Right ventricle myocardium superior (tissue), 1 donor: ENCODE measurements around the gene HYOU1. TPM values are rescaled to one million over a fixed set of nuclear protein-coding genes. Genes with fewer than 3 reads are reported as not detected.
"Not testable (repeated sequence)": the region's sequence is repeated elsewhere in the genome, so short reads cannot be mapped to it uniquely, and the experiment has no call there.

Source experiments
- ATAC-seq: fragments of 200-7000 bp; cut with Tn5 transposase; one replicate; pipeline ENCODE4 v1.9.1; 2020; ENCODE audit warnings: mild to moderate bottlenecking; ENCODE audit not compliant: poor library complexity
- DNase-seq: peaks from one replicate; pipeline ENCODE4 v3.0.0-alpha.2; 2020
- intact Hi-C: fragments of 100-400 bp; cut with DNase I; formaldehyde crosslinking; loops from one replicate; pipeline ENCODE4 v1.11.2; 2022
- total RNA-seq: library from RNA; stranded (reverse); fragmentation: NEBNext Ultra II Directional; extraction: Animal tissue kit (Norgen Biotek cat#: 25700); gene quantifications from one replicate; pipeline ENCODE4 v1.2.1, GENCODE V29; 2021
- donor health status: DM: no; HTN: yes; CAD: no; lungs with severe emphysema.

HYOU1 gene
- total RNA-seq, 1 donor from 2014 or later = 63.5 TPM

DNA sequence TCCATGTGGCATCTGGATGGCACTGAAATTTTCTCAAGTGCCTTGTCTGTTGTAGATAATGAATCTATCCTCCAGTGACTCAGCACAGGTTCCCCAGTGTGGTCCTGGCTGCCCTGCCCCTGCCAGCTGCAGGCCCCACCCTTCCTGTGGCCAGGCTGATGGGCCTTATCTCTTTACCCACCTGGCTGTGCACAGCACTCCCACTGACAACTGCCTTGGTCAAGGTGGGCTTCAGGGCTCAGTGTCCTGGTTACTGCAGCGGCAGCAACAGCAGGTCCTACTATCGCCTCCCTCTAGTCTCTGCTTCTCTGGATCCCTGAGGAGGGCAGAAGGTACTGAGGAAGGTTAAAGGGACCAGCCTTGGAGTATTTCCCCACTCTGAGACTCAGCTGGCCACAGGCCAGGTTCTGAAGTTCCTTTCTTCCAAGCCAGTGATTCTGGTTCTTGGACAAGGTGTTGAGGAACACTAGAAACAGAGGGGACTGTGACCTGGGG lies 30.8 kb upstream of the HYOU1 start:
- intact Hi-C loops = no loop called here
- ATAC-seq (no peak), DNase-seq (no peak)

DNA sequence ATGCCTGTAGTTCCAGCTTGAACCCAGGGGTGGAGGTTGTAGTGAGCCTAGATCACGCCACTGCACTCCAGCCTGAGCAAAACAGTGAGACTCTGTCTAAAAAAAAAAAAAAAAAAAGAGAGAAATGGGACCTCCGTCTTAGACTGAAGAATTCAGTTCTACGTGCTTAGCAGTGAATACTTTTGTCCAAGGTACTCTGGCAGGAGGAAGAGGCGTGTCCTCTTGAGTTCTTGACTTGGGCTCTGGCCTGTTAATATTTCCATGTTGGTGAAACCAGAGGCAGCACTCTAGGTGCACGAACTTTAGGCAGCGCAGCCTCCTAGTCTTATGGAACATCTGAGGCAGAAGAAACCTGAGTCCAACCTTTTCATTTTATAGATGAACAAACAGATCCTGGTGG lies 30.1 kb upstream of the HYOU1 start:
- intact Hi-C loops = no loop called here
- ATAC-seq (no peak), DNase-seq (no peak)

DNA sequence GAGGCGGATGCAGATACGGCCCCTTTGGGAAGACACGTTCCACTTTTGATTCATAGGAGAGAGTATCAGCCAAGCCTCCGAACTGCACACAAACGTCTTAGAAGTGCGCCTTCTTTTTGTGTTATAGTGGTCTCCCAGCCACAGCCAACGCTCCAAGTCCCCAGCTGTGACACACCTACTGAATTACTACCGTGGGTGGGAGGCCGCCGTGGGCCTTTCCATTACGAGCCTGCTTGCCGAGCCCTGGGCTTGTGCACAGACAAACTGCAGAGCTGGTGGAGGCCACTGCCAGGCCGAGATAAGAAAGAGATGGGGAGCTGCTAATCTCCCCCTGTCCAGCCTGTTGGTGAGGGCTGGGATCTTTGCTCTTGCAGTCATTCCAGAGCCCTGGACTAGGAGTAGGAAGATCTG lies 28.4 kb upstream of the HYOU1 start:
- intact Hi-C loops = no loop called here
- DNase-seq = no peak
- no peak for ATAC-seq

DNA sequence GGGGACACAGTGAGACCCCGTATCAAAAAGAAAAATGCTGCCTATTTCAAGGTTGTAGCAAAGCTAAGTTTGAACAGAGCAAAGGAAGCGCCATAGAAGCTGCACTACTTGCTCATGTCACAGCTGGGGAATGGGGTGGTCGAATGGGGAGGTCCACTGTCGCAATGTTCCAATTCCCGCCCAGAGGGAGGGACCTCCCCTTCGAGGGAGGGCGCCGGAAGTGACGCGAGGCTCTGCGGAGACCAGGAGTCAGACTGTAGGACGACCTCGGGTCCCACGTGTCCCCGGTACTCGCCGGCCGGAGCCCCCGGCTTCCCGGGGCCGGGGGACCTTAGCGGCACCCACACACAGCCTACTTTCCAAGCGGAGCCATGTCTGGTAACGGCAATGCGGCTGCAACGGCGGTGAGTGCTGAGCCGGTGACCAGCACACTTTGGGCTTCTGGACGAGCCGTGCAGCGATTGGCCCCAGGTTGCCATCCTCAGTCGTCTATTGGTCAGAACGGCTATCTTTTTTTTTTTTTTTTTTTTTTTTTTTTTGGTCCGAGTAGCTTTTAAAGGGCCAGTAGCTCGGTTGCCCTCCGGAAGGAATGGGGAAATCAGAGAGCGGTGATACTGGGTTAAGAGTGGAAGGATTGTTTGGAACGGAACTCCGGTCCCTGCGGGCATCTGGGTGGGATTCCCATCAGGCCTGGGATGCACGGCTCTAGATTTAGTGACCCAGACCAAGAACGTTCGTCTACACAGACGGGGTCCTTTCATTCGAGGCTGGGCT lies 27.8 kb upstream of the HYOU1 start, which contains the start of gene HMBS:
Gene HMBS, plus strand, starts transcription at position 219 of the 774 bp plus-strand sequence. Its CDS starts 153 bp downstream, at position 372.
- intact Hi-C loops = no loop called here
- DNase-seq = peak; percentile 96
- ATAC-seq = peak; percentile 98

DNA sequence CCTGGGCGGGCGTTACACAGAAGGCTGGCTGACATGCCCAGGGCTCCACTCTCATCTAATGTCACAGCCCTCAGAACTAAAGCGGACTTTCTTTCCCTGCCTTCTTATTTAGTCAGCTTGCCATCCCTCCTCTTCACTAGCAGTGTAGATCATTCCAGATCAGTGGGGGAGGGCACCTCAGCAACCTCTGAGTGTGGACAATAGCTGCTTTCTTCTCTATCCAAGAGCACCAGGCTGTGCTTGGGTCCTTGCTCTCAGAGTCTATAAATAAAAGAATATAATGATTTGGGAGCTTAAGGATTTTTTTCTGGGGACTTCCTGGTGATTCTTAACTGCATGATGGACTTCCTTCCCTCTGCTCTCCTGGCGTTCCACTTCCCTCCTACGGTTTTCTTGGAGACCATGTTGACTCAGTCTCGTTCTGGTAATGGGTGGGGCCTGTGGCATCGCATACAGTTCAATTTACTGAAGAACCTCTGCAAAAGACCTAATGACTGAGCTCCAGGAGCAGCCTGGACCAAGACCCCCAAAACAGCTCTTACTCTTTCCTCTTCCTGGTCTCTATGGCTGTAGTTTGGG lies 24.8 kb upstream of the HYOU1 start:
- no peak for DNase-seq
- no peak for ATAC-seq
- intact Hi-C loops = no loop called here

DNA sequence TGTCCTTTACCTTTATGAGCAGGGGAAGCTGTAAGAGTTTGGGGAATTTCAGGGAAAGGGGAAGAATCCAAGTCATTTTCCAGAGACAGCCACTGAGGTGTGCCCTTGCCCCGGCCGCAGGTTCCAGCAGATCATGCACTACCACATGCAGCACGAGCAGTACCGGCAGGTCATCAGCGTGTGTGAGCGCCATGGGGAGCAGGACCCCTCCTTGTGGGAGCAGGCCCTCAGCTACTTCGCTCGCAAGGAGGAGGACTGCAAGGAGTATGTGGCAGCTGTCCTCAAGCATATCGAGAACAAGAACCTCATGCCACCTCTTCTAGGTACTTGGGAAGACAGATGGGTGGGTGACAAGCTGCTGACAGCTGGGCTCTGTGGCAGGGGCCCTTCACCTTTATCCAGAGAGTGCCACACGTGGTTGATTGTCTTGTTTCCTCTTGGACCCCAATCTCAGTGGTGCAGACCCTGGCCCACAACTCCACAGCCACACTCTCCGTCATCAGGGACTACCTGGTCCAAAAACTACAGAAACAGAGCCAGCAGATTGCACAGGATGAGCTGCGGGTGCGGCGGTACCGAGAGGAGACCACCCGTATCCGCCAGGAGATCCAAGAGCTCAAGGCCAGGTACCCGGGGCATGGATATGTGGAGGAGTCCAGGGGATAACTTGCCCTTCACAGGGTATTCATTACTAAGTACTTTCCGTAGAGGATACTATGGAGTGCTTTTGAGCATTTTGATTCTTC lies 21.8 kb upstream of the HYOU1 start:
- no peak for ATAC-seq
- intact Hi-C loops = no loop called here
- no peak for DNase-seq

DNA sequence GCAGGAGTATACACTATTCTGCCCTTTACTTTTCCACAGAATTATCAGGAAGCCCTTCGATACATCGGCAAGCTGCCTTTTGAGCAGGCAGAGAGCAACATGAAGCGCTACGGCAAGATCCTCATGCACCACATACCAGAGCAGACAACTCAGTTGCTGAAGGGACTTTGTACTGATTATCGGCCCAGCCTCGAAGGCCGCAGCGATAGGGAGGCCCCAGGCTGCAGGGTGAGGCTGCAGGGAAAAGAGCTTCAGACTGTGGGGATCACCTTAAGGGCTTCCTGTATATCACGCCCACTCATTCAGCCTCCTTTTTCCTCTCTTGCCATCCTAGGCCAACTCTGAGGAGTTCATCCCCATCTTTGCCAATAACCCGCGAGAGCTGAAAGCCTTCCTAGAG lies 20.8 kb upstream of the HYOU1 start:
- no peak for ATAC-seq
- DNase-seq = no peak
- intact Hi-C loops = no loop called here

DNA sequence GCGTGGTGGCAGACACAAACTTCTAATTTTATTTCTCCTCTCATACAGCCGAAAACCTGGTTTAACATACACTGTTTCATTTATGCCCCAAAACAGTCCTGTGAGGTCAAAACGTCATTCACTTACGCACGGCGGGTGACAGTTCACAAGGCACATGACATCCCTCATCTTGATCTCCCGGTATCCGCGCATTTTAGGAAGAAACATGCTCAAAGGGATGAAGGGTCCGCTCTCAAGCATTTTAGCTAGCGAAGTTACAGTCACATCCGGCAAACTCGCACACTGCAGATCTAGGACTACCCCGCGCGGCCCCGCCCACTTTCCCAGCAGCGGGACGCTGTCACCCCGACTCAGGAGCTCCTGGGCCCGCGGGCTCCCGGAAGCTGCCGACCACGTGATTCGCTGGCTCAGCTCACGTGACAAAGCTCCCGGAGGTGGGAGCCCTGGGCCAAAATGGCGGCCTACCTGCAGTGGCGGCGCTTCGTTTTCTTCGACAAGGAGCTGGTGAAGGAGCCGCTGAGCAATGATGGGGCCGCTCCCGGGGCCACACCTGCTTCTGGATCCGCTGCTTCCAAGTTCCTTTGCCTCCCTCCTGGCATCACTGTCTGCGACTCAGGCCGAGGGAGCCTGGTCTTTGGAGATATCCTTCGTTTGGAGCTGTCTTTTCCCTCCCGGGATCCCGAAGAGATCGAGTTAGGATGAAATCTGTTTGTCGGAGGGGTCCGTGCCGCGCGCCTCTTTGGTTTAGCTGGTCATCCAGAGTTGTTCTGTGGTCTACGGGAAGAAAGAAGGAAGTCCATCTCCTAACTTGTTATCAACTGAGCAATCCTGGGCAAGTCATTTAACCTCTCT lies 10.6 kb upstream of the HYOU1 start, which contains the start of gene VPS11:
Gene VPS11, plus strand, starts transcription at position 448 of the 852 bp plus-strand sequence. Its CDS starts 6 bp downstream, at position 454.
- peak; percentile 99 for ATAC-seq
- intact Hi-C loops = no loop called here
- DNase-seq = peak; percentile 99

DNA sequence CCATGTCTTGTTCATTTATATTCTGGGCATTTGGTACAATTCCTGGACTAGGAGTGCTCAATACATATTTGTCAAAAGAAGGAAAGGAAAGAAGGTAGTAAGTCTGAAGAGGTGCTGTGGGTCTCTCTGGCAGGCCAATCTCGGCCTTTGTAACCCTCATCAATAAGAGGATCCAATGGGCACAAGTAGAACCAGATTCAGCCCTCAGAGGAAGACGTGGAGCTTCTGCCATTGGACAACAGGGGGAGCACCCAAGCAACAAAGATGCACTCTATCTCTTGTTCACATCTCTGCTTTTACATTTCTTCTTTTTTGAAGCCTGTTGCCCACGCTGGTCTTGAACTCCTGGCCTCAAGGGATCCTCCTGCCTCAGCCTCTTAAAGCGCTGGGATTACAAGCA lies 8.4 kb upstream of the HYOU1 start:
- no peak for DNase-seq
- intact Hi-C loops = no loop called here
- no peak for ATAC-seq

DNA sequence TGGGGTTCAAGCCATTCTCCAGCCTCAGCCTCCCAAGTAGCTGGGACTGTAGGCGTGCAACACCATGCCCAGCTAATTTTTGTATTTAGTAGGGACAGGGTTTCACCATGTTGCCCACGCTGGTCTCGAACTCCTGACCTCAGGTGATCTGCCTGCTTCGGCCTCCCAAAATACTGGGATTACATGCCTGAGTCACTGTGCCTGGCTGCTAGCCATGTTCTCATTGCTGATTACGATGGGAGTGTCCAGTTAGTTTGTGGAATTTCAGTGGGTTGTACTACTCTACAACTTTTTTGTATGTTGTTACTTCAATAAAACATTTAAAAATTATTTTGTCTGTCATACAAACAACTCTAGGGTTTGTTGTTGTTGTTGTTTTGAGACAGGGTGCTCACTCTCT lies 5.8 kb upstream of the HYOU1 start:
- intact Hi-C loops = no loop called here
- no peak for ATAC-seq
- no peak for DNase-seq

DNA sequence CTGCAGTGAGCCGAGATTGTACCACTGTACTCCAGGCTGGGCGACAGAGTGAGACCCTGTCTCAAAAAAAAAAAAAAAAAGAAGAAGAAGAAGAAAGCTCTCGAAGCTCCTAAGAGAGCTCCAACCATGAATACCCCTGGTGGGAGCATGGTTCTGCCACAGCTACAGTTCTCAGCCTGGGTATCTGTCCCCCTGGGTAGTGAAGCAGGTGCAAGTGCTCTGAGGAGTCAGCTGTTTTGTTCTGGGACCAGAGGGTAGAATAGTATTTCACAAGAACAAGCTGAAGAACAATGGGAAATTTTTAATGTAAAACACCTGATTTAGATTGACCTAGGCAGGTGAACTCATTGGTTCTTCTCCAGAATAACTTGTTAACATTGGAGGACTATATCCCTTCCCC lies 4.3 kb upstream of the HYOU1 start:
- DNase-seq = no peak

DNA sequence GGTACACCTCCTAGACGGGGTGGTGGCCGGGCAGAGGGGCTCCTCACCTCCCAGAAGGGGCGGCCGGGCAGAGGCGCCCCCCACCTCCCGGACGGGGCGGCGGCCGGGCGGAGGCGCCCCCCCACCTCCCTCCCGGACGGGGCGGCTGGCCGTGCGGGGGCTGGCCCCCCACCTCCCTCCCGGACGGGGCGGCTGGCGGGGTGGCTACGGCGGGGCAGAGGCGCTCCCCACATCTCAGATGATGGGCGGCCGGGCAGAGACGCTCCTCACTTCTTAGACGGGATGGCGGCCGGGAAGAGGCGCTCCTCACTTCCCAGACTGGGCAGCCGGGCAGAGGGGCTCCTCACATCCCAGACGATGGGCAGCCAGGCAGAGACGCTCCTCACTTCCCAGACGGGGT lies 2.1 kb upstream of the HYOU1 start:
- DNase-seq, ATAC-seq, intact Hi-C loops: not testable (repeated sequence)

More for the DNA sequence above, 4.3 kb upstream of the HYOU1 start:
- intact Hi-C loops = no loop called here
- ATAC-seq = no peak

DNA sequence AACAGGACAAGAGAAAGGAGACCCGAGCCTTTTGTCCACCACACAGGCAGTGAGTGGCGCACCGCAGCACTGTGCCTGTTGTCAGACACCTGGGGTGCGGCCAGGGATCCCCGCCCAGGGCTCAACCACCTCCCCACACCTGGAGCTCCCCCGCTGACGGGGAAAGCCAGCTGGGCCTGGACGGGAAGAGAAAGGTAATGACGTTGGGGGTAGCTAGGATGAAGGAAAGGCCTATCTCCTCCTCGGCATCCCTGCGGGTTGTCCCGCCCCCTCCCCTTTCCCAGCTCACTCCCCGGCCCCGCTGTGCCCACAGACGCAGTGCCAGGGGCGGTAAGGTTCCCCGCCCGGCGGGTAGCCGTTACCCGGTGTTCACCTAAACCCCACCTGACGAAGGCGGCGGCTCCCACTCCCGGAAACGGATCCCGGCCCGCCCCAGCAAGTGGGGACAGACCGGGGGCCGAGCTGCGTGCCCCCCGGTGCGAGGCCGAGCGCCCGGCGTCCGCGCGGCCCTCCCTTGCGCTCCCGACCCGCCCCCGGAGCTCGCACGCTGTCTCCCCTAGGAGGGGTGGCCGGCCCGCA lies 495 bp downstream of the HYOU1 start:
- DNase-seq = no peak
- peak; percentile 9 for ATAC-seq
- intact Hi-C loops = no loop called here

DNA sequence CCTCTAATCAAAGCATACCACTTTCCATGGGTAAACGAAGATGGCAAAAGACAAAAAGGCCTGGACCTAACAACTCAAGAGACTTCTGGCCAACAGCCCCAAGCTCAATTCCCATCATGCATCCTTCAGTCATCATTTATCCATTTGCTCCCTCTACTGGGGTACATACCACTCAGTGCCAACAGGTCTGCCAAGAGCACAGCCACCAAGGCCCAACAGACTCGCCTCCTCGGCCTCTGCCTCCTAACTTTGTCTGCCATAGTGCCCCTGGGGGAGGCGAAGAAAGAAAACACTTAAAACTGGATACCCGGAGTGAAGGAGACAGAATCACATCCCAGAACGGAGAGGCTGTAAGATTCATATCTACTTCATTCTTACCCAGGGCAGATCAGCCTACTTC lies 1.1 kb downstream of the HYOU1 start:
- no peak for DNase-seq
- ATAC-seq = no peak
- intact Hi-C loops = no loop called here

DNA sequence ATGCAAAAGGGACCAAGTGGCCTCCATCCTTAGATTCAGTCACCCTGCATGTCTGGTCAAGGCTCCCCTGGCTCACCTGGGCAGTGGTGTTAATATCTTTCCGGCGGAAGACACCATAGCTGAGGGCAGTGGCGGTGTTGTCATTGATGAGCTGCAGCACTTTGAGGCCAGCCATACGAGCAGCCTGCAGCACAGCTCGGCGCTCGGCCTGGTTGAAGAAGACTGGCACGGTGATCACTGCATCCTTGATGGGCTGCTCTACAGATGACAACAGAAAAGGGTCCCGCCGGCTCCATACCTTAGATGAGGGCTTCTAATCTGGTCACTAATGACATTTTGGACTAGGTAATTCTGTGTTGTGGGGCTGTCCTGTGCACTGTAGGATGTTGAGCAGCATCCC lies 2.6 kb downstream of the HYOU1 start:
- intact Hi-C loops = no loop called here
- DNase-seq (no peak), ATAC-seq (no peak)

DNA sequence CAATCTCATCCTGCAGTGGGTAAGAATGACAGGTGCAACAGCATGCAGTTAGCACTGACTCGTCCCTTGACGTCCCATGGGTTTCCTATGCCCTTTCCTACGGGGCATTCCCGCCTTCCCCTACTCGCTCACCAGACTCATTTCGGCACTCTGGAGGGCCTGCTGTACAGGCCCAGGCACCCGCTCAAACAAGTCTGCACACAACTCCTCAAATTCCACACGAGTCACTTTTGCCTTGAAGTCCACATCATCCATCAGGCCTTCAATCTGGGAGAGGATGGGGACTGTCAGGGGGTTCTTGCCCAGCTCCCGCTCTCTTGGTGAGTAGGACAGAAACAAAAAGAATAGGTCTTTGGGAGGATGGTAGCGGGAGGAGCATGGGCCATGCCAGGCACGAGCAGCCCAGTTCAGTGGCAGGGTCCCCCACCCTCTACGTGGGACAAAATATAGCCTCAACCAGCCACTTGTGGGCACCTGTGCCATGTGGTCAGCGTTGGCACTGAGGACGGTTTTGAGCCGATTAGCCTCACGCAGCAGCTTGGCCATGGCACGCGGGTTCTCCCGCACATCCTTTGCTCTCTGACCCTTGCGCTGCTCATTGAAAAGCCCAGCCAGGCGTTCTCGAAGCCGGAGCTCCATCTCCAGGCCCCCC lies 4.7 kb downstream of the HYOU1 start:
- DNase-seq (no peak), ATAC-seq (no peak)
- intact Hi-C loops = no loop called here

DNA sequence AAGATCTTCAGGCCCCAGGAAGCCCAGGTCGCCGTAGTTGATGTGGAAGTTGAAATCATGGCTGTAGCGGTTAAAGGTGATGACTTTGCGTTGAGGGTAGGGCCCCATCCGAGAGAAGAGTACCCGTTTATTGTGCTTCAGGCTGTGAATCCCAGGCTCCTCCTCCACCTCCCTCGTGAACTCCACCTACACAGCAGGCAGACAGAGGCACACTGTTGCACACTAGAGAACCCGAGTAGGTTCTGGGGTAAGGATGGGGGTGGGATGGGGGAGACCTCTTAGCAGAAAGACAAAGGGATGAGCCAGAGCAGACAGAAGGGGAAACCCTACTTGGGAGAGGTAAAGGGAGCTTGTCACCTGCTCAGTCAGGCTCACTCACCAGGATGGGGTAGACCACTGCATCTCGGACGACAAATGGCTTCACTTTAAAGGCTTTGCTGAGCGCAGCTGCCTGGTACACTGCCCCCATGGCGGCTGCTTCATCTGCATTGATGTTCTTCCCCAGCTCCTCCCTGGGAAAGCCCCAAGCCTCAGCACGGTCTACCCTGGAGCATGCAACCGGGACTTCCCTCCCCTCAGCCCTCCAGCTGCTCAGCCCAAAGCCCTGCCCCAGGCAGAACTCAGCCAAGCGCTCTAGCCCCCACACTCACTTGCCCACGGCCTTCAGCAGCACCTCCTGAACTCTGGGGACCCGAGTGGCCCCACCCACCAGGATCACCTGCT lies 5.4 kb downstream of the HYOU1 start:
- DNase-seq (no peak), ATAC-seq (no peak)
- intact Hi-C loops = no loop called here
